ENCODE data around the gene AVP.

The AVP gene

DNA sequence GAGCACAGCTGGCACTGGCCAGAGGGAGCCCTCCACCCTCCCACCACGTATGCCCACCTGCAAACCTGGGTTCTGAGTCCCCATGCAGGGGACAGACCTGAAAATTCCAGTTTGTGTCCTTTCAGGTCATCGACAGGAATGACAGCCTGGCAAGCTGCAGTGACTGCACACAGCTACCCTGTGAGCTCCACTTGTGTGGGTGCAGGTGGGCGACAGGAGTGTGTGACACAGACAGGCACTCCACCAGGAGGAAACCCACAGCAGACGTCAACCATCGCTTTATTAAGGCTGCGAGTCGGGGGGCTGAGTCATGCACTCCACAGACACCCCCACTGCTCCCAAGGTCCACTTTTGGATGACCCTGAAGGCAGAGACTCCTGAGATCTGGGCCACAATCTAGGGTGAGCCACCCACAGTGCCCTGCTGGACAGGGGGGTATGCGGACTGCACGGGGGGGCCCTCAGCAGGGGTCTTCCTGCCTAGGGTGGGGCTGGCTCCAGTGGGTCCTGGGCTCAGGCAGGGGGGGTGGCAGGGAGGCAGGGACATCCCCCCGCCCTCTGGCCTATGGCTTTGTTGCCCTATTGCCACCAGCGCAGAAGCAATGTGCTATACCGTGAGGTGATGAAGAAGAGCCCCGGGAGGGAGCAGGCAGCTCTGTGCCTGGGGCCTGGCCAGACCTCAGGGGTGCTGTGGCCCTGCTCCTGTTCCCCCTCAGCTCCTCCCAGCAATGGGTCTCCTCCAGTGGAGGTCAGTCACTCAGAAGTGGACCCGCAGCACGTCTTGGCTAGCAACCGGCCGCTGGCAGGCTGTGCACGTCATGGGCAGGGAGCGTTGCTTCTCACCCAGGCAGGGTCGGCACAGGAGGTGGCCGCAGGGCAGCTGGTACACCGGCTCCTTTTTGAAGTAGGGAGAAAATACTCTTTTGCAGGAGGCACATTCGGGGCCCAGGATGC, 25.1 kb upstream of the AVP start:
- no peak for DNase-seq (ENCODE audit: low read depth, low spot score)

DNA sequence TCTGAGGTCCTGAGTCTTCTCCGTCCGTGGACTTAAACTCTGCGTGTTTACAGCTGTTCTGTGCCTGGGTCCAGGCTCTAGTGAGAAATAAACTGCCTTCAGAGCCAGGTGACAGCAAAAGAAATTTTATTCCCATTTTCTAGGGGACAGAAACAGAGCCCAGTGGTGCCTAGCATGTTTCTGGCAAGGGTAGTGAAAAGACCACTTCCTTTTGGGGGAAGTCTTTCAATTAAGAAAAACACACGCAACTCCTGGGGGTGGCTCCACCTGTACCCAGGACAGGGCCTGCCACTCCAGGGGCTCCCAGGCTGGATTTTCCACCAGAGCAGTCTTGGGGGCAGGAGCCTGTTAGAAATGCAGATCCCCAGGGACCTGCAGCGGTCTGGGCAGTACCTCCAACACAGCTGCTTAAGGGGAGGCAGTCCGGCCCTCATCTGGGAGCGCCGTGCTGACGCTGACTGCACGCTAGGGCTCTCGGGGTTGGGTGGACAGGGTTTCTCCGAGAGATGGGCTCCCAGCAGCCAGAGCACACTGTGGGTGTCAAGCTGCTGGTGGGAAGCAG, 23.0 kb upstream of the AVP start:
- no peak for DNase-seq (ENCODE audit: low read depth, low spot score)

DNA sequence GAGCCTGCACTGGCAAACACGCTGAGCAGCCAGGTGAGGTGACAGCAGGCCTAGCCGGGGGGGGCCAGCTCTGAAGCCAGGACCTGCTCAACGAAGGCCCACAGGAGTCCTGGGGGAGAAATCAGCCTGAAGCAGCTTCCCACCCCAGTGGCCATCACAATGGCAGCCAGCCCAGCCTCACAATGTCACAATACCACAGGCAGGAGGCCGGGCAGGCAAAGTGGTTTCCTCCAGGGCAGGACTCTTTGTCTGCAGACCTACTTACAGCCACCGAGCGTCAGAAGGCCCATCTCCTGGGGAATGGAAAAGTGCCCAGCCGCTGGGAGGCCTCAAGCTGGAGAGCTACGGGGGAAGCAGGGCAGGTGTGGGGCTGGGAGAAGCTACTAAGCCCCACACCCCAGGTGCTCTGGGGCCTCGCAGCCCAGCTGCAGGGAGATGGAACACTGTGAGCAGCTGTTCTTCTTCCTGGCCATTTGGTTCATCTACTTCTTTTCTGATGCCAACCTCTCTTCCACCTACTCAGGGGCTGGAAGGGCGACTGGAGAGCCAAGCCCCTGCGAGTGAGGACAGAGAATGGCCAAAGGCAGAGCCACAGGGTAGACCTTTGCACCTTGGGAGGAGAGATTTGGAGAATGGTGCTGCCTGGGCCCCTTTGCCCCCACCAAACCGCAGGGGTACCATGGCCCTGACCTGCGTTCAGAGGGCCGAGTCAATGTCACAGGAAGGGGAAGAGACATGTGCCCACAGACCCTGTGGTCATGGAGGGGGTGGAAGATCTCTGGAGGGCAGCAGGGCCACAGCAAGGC, 22.3 kb upstream of the AVP start:
- peak; percentile 59 for DNase-seq (ENCODE audit: low read depth, low spot score)

DNA sequence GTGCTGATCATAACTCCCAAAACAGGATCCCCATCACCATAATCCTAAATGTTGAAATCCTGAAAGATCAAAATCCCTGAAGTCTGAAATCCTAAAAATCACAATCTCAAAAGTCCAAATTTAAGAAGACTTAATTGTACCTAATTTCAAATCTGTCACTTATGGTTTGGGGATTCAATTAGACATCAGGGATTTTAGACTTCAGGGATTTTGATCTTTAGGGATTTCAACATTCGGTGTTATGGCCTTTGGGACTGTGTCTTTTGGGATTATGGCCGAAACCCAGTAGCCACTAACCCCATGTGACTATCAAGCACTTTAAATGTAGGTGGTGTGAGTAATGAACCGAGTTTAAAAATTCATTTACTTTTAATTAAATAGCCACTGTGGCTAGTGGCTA, 21.7 kb upstream of the AVP start:
- DNase-seq (ENCODE audit: low read depth, low spot score) = no peak

DNA sequence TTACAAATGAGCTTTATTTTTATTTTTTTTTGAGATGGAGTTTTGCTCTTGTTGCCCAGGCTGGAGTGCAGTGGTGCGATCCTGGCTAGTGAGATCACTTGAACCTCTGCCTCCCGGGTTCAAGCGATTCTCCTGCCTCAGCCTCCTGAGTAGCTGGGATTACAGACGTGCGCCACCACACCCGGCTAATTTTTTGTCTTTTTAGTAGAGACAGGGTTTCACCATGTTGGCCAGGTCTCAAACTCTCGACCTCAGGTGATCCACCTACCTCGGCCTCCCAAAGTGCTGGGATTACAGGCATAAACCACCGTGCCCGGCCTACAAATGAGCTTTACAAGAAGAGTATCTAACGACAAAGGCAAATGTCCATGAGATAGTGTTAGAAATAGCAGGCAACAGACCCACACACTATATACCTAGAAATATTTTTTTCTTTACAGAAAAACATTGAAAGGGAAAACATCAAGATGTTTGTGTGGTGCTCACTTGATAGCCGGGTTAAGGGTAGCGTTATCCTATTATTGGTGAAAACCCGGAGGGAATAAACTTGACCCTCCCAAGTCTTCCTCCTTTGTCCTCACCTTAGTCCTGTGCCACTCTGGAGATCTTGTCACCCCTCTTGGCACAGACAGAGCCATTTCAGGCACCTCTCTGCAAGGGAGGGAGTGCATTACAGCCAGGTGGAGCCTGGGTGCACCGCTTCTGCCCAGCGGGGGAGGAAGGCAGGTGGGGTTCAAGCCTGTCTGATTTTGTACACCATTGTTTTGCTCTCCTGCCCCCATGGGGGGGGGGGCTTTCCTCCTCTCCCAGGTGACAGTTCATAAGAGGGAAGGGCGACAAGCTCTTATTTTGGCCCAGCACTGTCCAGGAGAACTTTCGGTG, 21.0 kb upstream of the AVP start:
- DNase-seq (ENCODE audit: low read depth, low spot score) = no peak

DNA sequence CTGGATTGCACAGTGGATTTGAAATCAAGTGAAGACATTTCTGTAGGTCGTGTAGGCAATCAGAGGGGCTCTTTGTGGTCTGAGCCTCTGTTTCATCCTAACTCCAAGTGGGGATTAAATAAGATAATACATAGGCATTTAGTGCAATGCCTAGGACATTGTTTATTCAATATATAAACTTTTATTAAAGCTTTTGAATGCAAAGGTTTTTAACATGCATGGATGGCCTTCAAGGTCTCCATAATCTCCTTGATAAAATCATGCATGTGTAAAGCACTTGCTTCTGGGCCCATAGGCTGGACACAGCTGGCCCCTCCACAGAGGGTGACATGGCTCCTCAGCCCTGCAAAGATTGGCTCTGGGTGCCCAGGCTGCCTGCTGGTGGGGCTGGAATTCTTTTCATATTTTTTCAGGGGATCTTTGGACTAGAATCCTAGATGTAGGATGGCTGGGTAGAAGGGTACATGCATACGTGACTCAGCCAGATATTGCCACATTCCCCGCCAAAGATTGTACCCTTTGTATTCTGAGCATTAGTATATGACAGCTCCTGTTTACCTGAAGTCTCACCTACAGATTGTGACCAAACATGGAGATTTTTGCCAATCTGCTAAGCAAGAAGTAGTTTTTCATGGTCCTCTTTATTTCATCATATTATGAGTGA, 19.0 kb upstream of the AVP start:
- no peak for DNase-seq (ENCODE audit: low read depth, low spot score)

- no peak for DNase-seq (ENCODE audit: low read depth, low spot score)
These were observed 18.2 kb upstream of the AVP start for GRCh38 chr20:3102575-3103368.

DNA sequence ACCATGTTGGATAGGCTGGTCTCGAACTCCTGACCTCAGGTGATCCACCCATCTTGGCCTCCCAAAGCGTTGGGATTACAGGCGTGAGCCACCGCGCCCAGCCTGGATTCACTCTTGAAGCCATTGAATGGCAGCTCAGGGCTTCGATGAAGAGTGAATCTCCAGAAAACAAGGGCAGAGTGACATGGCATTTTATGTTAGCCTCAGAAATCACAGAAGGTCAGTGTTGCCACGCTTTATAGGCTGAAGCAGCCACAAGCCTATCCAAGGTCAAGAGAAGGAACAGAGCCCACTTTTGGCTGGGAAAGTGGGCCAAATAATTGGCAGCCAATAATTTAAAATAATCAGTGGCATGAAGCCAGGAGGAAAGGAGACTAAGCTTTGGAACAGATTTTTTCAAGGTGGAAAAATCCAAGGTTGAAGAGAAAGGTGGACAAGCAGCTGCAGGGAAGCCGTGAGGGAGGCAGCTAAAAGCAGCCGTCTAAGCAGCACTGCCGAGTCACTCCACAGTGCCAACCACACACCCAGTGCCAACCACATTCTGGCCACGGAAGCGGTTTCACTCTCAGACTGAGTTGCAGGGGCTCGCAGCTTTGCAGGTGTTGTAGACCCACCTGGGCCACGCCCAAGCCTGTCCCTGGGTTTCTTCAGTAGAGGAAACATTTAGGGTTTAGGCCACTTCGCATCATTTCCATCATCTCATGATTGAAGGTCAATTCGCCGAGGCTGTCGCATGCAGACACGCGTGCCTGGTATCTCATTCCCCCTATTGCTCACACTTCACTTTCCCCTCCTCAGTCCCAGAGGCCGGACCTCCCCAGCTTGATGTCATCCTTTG, 17.4 kb upstream of the AVP start:
- DNase-seq (ENCODE audit: low read depth, low spot score) = no peak

- DNase-seq (ENCODE audit: low read depth, low spot score) = no peak
These were observed 16.7 kb upstream of the AVP start for GRCh38 chr20:3101251-3101650.

GRCh38 chr20:3100480-3100879, 16.0 kb upstream of the AVP start:
- DNase-seq (ENCODE audit: low read depth, low spot score) = no peak

GRCh38 chr20:3094848-3095629, 10.5 kb upstream of the AVP start:
- DNase-seq (ENCODE audit: low read depth, low spot score) = no peak

- no peak for DNase-seq (ENCODE audit: low read depth, low spot score)
These were observed 9.4 kb upstream of the AVP start for GRCh38 chr20:3093861-3094361.

DNA sequence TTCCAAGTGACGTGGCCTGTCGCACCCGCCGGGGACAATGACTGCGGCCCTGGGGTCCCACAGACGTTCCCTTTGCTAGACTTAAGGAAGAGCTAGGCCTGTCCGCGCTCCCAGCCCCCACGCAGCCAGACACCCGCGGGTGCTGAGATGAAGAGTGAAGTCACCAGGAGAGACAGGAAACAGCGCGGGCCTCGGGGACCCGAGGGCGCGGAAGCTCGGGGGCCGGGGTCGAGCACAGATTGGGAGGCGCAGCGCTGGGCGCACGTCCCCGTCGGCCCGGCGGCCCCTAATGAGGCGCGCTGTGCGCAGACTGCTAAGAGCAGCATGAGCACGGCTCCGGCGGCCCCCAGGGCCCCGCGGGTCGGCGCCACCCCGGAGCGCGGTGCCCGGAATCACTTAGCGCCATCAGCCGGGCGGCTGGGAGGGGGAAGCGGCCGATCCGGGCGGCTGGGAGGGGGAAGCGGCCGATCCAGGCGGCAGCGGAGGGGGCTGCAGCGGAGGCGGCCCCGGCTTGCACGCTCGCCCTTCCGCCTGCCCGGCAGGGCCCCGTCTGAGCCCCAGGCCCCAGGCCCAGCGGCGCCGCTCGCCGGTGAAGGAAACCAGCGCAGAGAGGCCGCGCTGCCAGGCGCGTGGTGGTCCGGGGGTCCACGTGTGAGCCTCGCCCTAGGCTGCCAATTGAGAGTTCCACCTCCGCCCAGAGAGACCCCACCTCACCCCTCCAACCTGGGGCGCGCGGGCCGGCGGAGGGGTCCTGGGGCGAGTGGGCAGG, 8.3 kb upstream of the AVP start:
- peak; percentile 32 for DNase-seq (ENCODE audit: low read depth, low spot score)

- no peak for DNase-seq (ENCODE audit: low read depth, low spot score)
These were observed 6.0 kb upstream of the AVP start for GRCh38 chr20:3090565-3090964.

GRCh38 chr20:3088031-3088430, 3.5 kb upstream of the AVP start:
- DNase-seq (ENCODE audit: low read depth, low spot score) = no peak

GRCh38 chr20:3085571-3086072, 1.1 kb upstream of the AVP start:
- DNase-seq (ENCODE audit: low read depth, low spot score) = no peak

DNA sequence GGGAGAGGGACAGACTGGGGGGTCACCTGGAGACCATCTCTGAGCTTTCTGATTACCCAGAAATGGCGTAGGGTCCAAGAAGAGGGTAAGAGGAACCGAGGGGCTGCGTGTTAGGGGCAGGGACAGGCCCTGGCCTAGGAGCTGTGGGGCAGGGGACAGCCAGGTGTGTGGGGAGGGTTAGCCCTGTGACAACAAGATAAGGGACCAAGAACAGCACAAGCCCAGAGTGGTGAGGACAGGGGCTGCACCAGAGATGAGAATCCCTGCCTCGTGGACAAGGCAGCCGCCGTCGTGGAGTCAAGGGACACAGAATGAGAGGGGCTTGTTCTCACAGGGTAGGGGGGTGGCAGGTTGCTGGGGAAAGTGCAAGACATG, 449 bp upstream of the AVP start:
- DNase-seq (ENCODE audit: low read depth, low spot score) = no peak

All from astrocyte of the hippocampus (primary cell).